Heart left ventricle (tissue), 13 donors: ENCODE measurements around the gene EBF4.

Source experiments
- POLR2A ChIP-seq, 2 donors: fragments of 450-650 bp; IDR thresholded peaks; one replicate each; pipeline ENCODE4 v1.6.1; 2017; ENCODE audit warnings: antibody characterized with exemption in 2 of 2, mild to moderate bottlenecking in 2 of 2, moderate library complexity in 2 of 2
- TF ChIP-seq, protein P1 (sequence below), 12 donors: fragments of 200-600 bp; sonication (generic) in 4 of 12; IDR thresholded peaks; one replicate each; pipeline versions ENCODE4 v1.5.0 to v1.8.0; 2018 to 2022; ENCODE audit warnings: antibody characterized with exemption in 12 of 12, mild to moderate bottlenecking in 5 of 12
- donor health status: ischemic (EF 13 %, LVEDD 7.1; RV severe dilation, severe dysfunction).
- donor health status: DM: no; HTN: yes; CAD: no.
- donor health status: DM: no; HTN: no; CAD: no.
- donor health status: ischemic (EF 25% LVEDD 6.9; RV normal size, moderate dysfunction).
- donor health status: ischemic (EF 25% LVEDD 5.7; RV mildly dilated, moderate dysfunction).
- donor health status: ischemic (EF 35%, LVEDD 5.7; RV mildly dilated, moderate dysfunction).
- donor health status: nonischemic (EF 11% LVEDD 7.7; RV severe dilation, severe dysfunction).
- donor health status: DM: yes; HTN: yes; CAD: no.
- donor health status: PGD.
- donor health status: ischemic (EF 29% LVEDD 5.4; RV normal size, mild dysfunction).
- donor health status: nonischemic (EF 23%, LVEDD 6.1; RV moderate dilation, normal function).

GRCh38 chr20:2761885-2762284, 69.3 kb downstream of the EBF4 start:
- TF ChIP-seq, protein P1, sequence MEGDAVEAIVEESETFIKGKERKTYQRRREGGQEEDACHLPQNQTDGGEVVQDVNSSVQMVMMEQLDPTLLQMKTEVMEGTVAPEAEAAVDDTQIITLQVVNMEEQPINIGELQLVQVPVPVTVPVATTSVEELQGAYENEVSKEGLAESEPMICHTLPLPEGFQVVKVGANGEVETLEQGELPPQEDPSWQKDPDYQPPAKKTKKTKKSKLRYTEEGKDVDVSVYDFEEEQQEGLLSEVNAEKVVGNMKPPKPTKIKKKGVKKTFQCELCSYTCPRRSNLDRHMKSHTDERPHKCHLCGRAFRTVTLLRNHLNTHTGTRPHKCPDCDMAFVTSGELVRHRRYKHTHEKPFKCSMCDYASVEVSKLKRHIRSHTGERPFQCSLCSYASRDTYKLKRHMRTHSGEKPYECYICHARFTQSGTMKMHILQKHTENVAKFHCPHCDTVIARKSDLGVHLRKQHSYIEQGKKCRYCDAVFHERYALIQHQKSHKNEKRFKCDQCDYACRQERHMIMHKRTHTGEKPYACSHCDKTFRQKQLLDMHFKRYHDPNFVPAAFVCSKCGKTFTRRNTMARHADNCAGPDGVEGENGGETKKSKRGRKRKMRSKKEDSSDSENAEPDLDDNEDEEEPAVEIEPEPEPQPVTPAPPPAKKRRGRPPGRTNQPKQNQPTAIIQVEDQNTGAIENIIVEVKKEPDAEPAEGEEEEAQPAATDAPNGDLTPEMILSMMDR (IDR thresholded peaks at IDR 0.05): no peak
- TF ChIP-seq POLR2A (IDR thresholded peaks at IDR 0.05): no peak
